GM12875 (cell line): ENCODE data around the gene TSC22D2.

Source experiments
- H3K4me3 ChIP-seq: one replicate; pipeline ENCODE4 v1.5.1; 2011; ENCODE audit warnings: low read depth, low read length, control low read depth
- CTCF ChIP-seq: IDR thresholded peaks from 2 replicates; pipeline ENCODE4 v1.5.1; 2011; ENCODE audit warnings: low read depth, mild to moderate bottlenecking, control low read depth, inconsistent platforms, low read length, moderate library complexity, borderline replicate concordance; ENCODE audit not compliant: insufficient read depth

Gene TSC22D2

GRCh38 chr3:150396491-150396890 is 11.6 kb upstream of the TSC22D2 start:
- no peak for TF ChIP-seq CTCF
- H3K4me3 ChIP-seq, result no peak overlapping the region

- no peak for TF ChIP-seq CTCF
- H3K4me3 ChIP-seq, result no peak overlapping the region
Observed at GRCh38 chr3:150396956-150397550, 11.0 kb upstream of the TSC22D2 start.

- TF ChIP-seq CTCF, result no peak
- H3K4me3 ChIP-seq, result no peak overlapping the region
Observed at GRCh38 chr3:150399060-150399459, 9.0 kb upstream of the TSC22D2 start.

- TF ChIP-seq CTCF, result no peak
- no peak overlapping the region for H3K4me3 ChIP-seq
Observed at GRCh38 chr3:150401285-150401684, 6.8 kb upstream of the TSC22D2 start.

GRCh38 chr3:150402217-150402616 is 5.9 kb upstream of the TSC22D2 start:
- TF ChIP-seq CTCF, result no peak
- H3K4me3 ChIP-seq, result no peak overlapping the region

- H3K4me3 ChIP-seq, result no peak overlapping the region
- TF ChIP-seq CTCF, result no peak
Observed at GRCh38 chr3:150404023-150404422, 4.1 kb upstream of the TSC22D2 start.

GRCh38 chr3:150407051-150407807 is 869 bp upstream of the TSC22D2 start:
- no peak for TF ChIP-seq CTCF
- H3K4me3 ChIP-seq, result peak overlapping the region; percentile 53
